Activated CD4-positive, CD25-positive, alpha-beta regulatory T cell (primary cell): ENCODE results near the gene MAGIX.
"Not testable (repeated sequence)": the region's sequence is repeated elsewhere in the genome, so short reads cannot be mapped to it uniquely, and the experiment has no call there.

Source experiments
- DNase-seq, 4 experiments: peaks; one replicate each; lab custom pipeline; 2025; lab: John Stamatoyannopoulos, UW

Gene MAGIX

DNA sequence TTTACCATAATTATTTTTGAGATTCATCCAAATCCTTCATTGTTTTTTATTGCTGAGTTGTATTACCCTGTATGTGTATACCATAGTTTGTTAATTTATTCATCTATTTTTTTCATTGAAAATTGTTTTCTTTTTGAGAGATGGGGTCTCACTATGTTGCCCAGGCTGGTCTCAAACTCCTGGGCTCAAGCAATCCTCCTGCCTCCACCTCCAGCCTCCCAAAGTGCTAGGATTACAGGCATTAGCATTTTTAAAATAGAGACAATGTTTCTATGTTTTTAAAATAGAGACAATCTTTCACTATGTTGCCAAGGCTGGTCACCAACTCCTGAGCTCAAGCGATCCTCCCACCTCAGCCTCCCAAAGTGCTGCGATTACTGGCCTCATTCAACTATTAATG lies 1.6 kb upstream of the MAGIX start:
- DNase-seq, result no peak

DNA sequence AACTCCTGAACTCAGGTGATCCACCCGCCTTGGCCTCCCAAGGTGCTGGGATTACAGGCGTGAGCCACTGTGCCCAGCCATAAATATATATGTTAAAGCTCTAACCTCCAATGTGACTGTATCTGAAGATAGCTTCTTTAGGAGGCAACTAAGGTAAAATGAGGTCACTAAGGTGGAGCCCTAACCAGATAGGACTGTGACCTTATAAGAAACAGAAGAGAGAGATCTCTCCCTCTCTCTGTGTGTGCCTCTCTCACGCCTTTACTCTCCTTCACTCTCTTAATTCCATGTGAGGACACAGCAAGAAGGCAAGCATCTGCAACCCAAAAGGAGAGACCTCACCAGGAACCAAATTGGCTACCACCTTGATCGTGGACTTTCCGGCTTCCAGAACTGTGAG lies 926 bp upstream of the MAGIX start:
- DNase-seq, result no peak

DNA sequence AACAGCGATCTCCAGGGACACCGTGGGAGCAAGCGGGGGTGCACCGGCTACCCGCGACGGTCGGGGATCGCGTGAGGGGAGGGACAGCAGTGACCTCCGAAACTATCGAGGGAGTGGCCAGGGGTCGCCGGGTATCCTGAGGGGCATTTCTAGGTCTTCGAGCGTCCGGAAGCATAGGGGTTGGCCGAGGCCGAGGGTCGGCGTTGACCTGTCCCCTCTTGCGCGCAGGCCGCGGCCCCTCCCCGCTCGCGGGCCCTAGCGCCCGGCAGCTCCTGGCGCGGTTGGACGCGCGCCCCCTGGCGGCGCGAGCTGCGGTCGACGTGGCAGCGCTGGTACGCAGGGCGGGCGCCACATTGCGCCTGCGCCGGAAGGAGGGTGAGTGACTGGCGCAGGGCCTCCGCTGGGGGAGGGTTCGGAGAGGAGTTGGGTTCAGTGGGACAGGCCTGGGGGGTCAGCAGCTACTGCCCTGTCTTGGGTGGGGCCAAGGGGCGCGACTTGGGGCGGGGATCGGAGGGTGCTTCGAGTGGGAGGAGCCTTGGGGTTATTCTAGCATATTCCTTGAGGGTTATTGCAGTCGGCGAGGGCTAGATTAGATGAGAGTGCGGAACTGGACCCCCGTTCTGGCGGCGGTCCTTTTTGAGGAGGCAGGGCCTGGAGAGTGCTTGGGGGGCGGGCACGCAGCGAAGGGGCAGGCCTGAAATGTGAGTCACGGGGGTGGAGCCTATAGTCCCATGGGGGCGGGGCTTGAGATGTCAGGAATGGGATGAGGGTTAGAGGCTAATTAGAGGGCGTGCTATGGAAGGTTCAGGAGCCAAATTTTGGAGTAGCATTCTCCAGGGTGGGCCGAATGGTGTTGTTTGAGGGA lies 1.2 kb downstream of the MAGIX start:
- peak; percentile 44 to 68 (median 62) for DNase-seq

DNA sequence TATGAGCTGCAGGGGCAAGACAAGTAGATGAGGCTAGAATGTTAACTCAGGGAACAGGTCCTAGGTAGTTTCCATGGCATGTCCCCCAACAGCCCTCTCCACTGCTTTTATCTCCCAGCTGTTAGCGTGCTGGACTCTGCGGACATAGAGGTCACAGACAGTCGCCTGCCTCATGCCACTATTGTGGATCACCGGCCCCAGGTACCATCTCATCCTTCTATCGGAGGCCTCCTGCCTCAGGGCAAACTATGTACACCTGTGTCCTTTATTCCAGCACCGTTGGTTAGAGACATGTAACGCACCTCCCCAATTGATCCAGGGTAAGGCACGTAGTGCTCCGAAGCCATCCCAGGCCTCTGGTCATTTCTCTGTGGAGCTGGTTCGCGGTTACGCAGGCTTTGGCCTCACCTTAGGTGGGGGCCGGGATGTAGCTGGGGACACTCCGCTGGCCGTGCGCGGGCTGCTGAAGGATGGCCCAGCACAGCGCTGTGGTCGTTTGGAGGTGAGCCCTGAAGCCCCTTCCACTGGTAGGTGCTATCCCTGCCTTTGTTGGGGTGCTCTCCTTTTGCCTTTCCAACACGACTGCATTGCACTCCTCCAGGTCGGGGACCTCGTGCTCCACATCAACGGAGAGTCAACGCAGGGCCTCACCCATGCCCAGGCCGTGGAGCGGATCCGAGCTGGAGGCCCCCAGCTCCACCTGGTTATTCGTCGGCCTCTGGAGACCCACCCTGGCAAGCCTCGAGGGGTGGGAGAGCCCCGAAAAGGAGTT lies 2.2 kb downstream of the MAGIX start:
- no peak for DNase-seq

- DNase-seq, result peak; percentile 25 to 61 (median 46)
Observed at GRCh38 chrX:49165901-49166881, 3.6 kb downstream of the MAGIX start.

- peak in 3 of 4 experiments; percentile 12 to 35 (median 27) for DNase-seq
Observed at GRCh38 chrX:49166914-49167739, 4.6 kb downstream of the MAGIX start.

GRCh38 chrX:49167740-49168108 lies 5.2 kb downstream of the MAGIX start:
- DNase-seq, result no peak

DNA sequence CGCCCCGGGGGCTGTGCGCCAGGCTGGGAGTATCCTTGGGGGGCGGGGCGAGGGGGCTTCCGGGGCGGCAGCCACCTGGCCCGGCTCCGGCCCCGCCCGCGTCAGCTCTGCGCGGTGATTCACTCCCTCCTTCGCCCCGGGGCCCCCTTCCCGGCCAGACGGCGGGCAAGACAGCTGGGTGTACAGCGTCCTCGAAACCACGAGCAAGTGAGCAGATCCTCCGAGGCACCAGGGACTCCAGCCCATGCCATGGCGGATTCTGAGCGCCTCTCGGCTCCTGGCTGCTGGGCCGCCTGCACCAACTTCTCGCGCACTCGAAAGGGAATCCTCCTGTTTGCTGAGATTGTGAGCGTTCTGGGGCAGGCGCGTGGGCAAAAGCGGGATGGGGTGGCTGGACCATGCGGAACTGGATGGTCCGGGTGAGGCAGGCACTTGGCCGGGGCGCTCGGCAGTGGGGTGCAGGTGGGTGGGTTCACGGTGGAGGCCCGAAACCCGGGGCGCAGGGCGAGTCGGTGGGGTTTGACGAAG lies 9.3 kb downstream of the MAGIX start, which contains the start of gene PLP2:
Gene PLP2 (plus strand): TSS at position 147 of the 528 bp plus-strand sequence. CDS start 103 bp downstream, at position 250.
- peak; percentile 30 to 59 (median 37) for DNase-seq

DNA sequence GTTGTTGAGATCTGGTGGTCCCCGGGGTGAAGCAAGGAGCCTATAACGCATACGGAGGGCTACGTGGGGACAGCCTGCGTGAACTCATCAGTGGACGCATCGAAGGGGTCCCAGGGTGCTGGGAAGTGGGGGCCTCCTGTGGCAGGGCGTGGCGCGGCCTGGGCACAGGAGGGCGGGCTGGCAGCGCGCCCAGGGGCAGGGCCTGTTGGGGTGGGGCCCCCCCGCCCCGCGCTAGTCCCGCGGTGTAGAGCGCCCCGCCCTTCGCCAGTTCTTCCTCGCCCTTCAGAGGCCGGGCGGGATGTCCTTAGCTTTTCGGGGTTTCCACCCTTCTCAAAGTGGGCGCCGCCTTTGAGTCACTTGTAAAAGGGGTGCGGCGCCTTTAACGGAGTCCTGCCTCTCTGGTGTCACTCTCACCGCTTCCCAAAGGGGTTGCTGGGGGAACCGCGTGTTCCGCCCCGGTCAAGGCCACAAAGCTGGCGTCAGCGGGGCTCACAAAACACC lies 9.8 kb downstream of the MAGIX start:
- DNase-seq, result peak; percentile 10 to 31 (median 22)

- not testable (repeated sequence) for DNase-seq
Observed at GRCh38 chrX:49173544-49173943, 11.0 kb downstream of the MAGIX start.

DNA sequence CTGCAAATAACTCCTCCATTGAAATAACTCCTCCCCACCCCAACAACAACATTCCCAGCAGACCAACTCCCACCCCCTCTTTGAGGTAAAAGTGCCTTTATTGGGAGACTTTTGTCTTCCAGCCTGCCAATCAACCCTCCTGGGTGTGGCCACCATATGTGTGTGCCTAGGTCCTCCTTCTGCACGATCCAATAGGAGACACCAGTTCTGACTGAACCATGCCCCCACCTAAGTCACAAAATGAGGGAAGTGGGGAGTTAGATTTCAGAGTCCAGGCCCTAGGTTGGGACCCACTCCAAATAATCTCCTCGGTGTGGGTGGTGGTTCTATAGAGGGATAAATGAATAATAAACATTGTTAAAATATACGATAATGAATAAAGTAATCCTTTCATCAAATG lies 12.2 kb downstream of the MAGIX start:
- DNase-seq, result no peak

DNA sequence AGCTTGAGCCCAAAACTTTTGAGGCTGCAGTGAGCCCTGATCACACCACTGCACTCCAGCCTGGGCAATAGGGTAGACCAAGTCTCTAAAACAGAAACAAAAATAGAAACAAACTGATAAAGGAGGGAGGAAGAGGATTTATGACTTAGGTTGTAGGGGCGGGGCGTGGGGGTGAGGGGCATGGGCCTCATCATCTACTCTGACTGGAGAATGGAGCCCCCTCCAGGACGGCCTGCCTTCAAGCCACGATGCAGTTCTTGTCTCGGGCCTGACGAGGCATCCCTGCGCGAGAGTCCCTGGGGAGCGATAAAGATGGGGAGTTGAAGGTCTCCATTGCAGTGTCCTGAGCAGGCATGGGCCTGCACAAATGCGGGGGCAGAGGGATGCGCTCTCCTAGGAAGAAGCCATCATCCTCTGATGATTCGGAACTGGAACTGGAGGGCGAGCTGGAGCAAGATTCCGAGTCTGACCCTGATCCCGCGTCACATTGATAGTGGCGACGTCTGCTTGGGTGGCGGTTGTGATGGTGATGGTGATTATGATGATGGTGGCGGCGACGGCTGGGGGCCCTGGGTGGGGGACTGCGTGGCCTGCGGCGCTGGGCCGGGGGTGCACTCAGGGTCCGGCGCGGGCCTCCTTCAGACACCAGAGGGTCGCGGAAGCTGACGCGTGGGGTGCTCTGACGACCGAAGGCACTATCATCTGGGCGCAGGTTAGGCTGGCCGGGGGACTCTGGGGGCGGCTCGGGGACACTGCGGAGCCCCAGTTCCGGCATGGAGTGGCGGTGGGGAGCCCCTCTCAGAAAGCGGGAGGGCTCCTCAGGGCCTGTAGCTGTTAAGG lies 13.1 kb downstream of the MAGIX start:
- DNase-seq, result no peak

DNA sequence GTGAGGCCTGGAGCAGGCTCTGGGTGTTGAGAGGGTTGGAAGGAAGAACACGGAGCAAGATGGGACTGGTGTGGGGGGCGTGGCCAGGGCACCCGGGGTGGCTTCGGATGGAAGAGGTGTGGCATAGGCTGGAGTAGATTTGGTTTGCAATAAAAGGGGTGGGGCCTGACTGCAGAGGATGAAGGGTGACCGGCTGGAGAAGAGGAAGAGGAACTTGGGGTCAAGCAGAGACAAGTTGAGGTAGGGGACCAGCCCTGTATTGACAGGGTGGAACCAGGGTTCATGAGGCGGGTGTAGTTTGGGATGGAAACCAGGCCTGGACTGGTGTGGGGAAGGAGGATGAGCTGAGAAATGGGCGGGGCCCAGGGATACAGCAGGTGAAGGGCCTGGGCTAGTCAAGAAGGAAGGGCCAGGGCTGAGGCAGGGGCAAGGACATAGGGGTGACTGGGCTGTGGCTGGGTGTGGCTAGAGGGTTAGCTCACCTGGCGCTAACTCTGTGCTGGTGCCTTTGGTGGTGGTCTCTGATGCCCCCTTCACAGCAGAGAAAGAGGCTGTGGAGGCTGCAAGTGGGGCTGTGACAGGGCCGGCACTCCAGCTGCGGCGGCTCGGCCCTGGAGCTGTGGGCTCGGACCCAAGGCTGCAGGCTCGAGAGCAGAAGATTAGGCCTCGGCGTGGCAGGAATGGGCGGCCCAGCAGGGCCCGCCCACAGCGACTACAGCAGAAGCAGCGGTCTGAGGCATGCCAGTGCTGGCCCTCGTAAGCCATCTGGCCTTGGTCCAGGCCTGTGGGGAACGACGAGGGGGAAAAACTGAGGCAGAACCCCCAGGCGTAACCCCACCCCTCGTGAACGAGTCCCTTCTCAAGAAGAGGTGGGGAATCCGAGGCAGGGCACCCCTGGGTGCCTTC lies 14.1 kb downstream of the MAGIX start:
- no peak for DNase-seq

- no peak for DNase-seq
Observed at GRCh38 chrX:49177338-49177833, 14.8 kb downstream of the MAGIX start.

- DNase-seq, result no peak
Observed at GRCh38 chrX:49177873-49178480, 15.4 kb downstream of the MAGIX start.

DNA sequence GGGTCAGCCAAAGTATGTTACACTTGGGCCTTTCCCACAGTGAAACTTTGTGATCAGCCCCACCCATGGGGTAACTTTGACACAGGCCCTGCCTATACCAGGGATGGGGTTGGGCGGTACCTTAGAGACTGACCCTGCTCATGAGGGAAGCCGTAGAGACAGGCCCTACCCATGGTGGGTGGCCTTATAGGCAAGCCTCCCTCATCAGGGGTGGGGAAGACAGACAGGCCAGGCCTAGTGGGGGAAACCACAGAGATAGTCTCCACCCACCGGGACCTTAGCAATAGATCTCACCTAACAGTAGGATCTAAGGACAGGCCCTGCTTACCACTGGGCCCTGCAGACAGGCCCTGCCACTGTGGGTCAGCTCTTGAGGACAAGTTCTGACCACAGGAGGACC lies 16.0 kb downstream of the MAGIX start:
- DNase-seq, result no peak

GRCh38 chrX:49179358-49179757 lies 16.8 kb downstream of the MAGIX start:
- no peak for DNase-seq
